LNCaP clone FGC (cell line): ENCODE measurements around the gene CRACR2A.

ENCODE experiments used
- DNase-seq: peaks from one replicate; pipeline ENCODE4 v3.0.0-alpha.2; 2011; ENCODE audit warnings: low read depth
- H3K4me3 ChIP-seq: 2 replicates; pipeline ENCODE4 v1.5.1; 2011; ENCODE audit warnings: mild to moderate bottlenecking, low read depth, low read length, control low read depth
- CTCF ChIP-seq: IDR thresholded peaks from 2 replicates; pipeline ENCODE4 v1.5.1; 2012; ENCODE audit warnings: mild to moderate bottlenecking; ENCODE audit not compliant: control insufficient read depth, insufficient read depth; ENCODE audit errors: extremely low read depth

CRACR2A gene

GRCh38 chr12:3684449-3685051 is 68.4 kb downstream of the CRACR2A start:
- no peak for TF ChIP-seq CTCF
- no peak overlapping the region for H3K4me3 ChIP-seq
- DNase-seq, result no peak

- DNase-seq, result no peak
- no peak for TF ChIP-seq CTCF
- H3K4me3 ChIP-seq, result no peak overlapping the region
Observed at GRCh38 chr12:3683670-3684069, 69.2 kb downstream of the CRACR2A start.

GRCh38 chr12:3681595-3682061 is 71.3 kb downstream of the CRACR2A start:
- no peak overlapping the region for H3K4me3 ChIP-seq
- peak; percentile 19 for DNase-seq
- TF ChIP-seq CTCF, result no peak

- DNase-seq, result peak; percentile 28
- H3K4me3 ChIP-seq, result no peak overlapping the region
- peak; percentile 34 for TF ChIP-seq CTCF
Observed at GRCh38 chr12:3680919-3681594, 71.9 kb downstream of the CRACR2A start.

GRCh38 chr12:3679831-3680230 is 73.1 kb downstream of the CRACR2A start:
- no peak for DNase-seq
- no peak for TF ChIP-seq CTCF
- H3K4me3 ChIP-seq, result no peak overlapping the region

GRCh38 chr12:3677609-3678008 is 75.3 kb downstream of the CRACR2A start:
- DNase-seq, result no peak
- no peak overlapping the region for H3K4me3 ChIP-seq
- TF ChIP-seq CTCF, result no peak
